ENCODE results near the gene CKB. TPM values are rescaled to one million over a fixed set of nuclear protein-coding genes. Genes with fewer than 3 reads are reported as not detected.

CKB gene
- total RNA-seq, 1 donor from 2014 or later = 10.2 TPM

GRCh38 chr14:103550451-103551337, 28.1 kb upstream of the CKB start:
- DNase-seq (ENCODE audit: low spot score) = no peak
- ATAC-seq = no peak

GRCh38 chr14:103549361-103550311, 27.0 kb upstream of the CKB start:
- DNase-seq (ENCODE audit: low spot score) = no peak
- peak; percentile 38 for ATAC-seq

- ATAC-seq (no peak), DNase-seq (ENCODE audit: low spot score) (no peak)
Observed at GRCh38 chr14:103548463-103549351, 26.1 kb upstream of the CKB start.

DNA sequence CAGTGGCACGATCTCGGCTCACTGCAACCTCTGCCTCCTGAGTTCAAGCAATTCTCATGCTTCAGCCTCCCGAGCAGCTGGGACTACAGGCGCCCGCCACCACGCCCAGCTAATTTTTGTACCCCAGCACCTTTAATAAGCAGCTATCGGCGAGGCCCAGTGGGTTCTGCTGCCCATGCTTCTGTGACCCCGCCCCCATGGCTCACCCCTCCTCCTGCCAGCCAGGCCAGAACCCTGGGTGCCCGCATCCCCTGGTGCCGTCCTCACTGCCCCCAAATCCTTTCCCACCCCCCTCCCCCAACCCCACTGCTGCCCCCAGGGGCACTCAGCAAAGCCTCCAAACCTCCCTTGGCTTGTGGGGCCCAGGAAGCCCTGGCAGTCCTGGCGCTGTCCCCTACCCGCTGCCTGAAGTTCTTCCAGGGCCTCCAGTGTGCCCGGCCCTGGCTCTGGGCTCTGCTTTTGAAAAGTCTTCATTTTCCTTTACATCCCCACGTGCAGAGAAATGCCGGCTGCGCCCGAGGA, 25.4 kb upstream of the CKB start:
- no peak for DNase-seq (ENCODE audit: low spot score)
- ATAC-seq = no peak

- DNase-seq (ENCODE audit: low spot score) (no peak), ATAC-seq (no peak)
Observed at GRCh38 chr14:103547455-103547940, 24.9 kb upstream of the CKB start.

- DNase-seq (ENCODE audit: low spot score) = peak; percentile 75
- peak; percentile 73 for ATAC-seq
Observed at GRCh38 chr14:103546652-103547454, 24.2 kb upstream of the CKB start.

GRCh38 chr14:103545915-103546651, 23.5 kb upstream of the CKB start:
- ATAC-seq = no peak
- DNase-seq (ENCODE audit: low spot score) = no peak

DNA sequence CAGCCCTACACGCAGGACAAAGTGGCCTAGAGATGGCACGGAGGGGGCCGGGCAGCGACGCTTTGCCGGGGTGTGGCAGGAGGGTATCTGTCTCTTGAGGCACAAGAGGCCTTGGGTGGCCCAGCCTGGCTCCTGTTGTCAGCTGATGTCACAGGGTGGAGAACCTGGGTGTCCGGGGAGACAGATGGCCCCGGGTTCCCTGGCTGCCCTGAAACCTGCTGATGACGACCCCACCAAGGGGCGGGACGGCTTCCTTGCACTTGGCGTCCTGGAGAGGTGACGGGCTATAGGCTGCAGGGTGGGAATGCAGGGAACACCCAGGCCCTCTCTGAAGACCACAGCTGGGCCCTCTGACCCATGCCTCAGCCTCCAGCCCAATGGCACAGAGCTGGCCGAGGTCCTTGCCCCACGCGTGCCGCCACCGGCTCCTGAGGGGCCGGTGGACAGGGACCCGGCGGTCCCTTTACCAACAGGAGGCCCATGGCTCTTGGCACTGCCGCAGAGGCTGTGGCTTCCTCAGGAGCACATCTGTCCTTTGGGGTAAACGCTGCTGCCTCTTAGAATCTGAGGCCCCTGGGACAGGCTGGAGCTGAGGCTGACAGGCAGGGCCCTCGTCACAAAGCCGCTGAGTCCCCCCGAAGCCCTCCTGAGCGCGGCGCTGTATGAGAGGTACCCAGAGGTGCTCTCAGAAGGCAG, 22.7 kb upstream of the CKB start:
- no peak for ATAC-seq
- DNase-seq (ENCODE audit: low spot score) = no peak

GRCh38 chr14:103544388-103545218, 22.0 kb upstream of the CKB start:
- DNase-seq (ENCODE audit: low spot score) (no peak), ATAC-seq (no peak)

DNA sequence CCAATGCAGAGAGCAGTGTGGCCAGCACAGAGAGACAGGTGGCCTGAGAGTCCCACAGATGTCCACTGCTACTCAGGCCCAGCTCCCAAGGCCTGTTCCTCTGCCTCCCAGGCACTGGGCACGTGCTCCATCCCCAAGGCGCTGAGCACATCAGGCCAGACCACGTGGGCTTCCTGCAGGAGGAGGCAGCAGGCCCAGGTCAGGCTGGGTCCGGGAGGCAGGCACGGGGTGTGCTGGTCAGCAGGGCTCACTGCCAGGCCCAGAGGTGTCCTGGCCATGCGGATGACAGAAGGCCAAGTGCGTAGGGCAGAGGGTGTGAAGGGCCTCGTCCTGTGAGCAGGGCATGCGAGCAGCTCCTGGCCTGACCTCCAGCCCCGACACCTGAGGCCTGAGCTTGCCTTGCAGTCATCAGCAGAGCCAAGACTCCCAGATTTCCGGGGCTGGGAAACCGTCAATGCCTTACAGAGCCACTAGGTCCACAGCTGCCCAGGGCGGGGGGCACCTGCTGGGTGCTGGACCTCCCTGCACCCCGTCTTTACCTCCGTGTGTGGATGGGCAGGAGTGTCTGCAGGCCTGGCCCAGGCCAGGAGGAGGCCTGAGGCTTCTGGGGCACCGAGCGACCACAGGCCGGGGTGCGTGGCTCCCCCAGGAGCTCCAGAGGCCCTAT, 21.2 kb upstream of the CKB start:
- ATAC-seq = peak; percentile 52
- peak; percentile 65 for DNase-seq (ENCODE audit: low spot score)

DNA sequence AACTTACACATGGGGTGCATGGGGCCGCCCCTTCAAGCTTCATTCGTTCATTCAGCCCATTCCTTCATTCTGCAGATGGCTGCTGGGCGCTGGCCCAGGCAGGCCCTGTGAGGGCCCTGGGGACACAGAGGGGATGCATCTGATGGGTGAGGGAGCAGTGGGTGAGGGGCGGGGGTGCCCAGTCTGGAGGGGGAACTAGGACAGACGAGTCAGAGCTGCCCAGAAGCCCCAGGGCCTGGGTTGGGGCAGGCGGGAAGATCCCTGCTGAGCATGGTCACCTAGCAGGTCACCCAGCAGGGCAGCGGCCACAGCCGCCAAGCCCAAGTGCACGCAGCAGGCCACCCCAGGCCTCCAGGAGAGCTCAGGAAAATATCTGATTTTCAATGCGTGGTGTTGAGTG, 20.5 kb upstream of the CKB start:
- DNase-seq (ENCODE audit: low spot score) (no peak), ATAC-seq (no peak)

DNA sequence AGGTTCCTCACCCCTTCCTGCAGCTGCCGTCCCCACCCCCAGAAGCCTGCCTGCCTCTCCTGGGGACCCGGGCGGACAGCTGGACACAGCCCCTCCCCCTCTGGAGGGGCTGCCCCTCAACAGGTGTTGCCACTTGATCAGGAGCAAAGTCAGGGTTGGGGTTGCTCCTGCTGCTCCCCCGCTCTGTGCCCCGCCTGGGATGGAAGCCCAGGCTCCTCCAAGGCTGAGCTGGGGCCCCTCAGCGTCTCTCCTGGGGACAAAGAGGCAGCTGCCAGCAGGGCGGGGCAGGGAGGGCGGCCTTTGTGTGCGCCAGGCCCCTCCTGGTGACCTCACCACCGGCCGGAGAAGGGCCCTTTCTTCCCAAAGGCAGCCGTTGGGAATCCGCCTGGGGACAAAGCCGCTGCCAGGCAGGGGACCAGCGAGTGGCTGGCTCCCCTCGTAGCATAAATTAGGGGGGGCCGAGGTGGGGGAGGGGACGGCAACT, 20.0 kb upstream of the CKB start:
- DNase-seq (ENCODE audit: low spot score) (no peak), ATAC-seq (no peak)

- ATAC-seq = no peak
Observed at GRCh38 chr14:103541709-103542604, 19.3 kb upstream of the CKB start.

GRCh38 chr14:103540821-103541708, 18.4 kb upstream of the CKB start:
- DNase-seq (ENCODE audit: low spot score) (no peak), ATAC-seq (no peak)

More at GRCh38 chr14:103541709-103542604, 19.3 kb upstream of the CKB start:
- DNase-seq (ENCODE audit: low spot score) = no peak

Measured in left lobe of liver (tissue), 2 donors.